ENCODE data around the gene STK17A.

- TF ChIP-seq CTCF (IDR thresholded peaks at IDR 0.05) (no peak), POLR2A (IDR thresholded peaks at IDR 0.05) (no peak), EP300 (IDR thresholded peaks at IDR 0.05) (no peak)
Observed at GRCh38 chr7:43565786-43566185, 17.1 kb upstream of the STK17A start.

Measured in ovary (tissue), 3 donors.